ENCODE measurements around the gene MRS2.
"Not testable (repeated sequence)": the region's sequence is repeated elsewhere in the genome, so short reads cannot be mapped to it uniquely, and the experiment has no call there.

Gene MRS2

GRCh38 chr6:24391208-24391607, 11.5 kb upstream of the MRS2 start:
- no peak for DNase-seq

GRCh38 chr6:24391756-24392405, 10.9 kb upstream of the MRS2 start:
- DNase-seq = no peak

- no peak for DNase-seq
These were observed 8.5 kb upstream of the MRS2 start for GRCh38 chr6:24394061-24394779.

- peak; percentile 90 for DNase-seq
These were observed 7.8 kb upstream of the MRS2 start for GRCh38 chr6:24394780-24395437.

GRCh38 chr6:24396824-24397223, 5.9 kb upstream of the MRS2 start:
- no peak for DNase-seq

- DNase-seq = no peak
These were observed 5.1 kb upstream of the MRS2 start for GRCh38 chr6:24397631-24398030.

GRCh38 chr6:24400045-24401039, 2.4 kb upstream of the MRS2 start:
- not testable (repeated sequence) for DNase-seq

- DNase-seq = no peak
These were observed 1.3 kb upstream of the MRS2 start for GRCh38 chr6:24401458-24401857.

- no peak for DNase-seq
These were observed 727 bp downstream of the MRS2 start for GRCh38 chr6:24403501-24403824.

- no peak for DNase-seq
These were observed 2.5 kb downstream of the MRS2 start for GRCh38 chr6:24405262-24405661.

- no peak for DNase-seq
These were observed 6.1 kb downstream of the MRS2 start for GRCh38 chr6:24408719-24409410.

- DNase-seq = no peak
These were observed 7.9 kb downstream of the MRS2 start for GRCh38 chr6:24410622-24411021.

- no peak for DNase-seq
These were observed 9.6 kb downstream of the MRS2 start for GRCh38 chr6:24412294-24412693.

GRCh38 chr6:24414531-24414930, 11.8 kb downstream of the MRS2 start:
- not testable (repeated sequence) for DNase-seq

GRCh38 chr6:24415753-24416152, 13.0 kb downstream of the MRS2 start:
- DNase-seq = no peak

GRCh38 chr6:24419526-24419925, 16.8 kb downstream of the MRS2 start:
- no peak for DNase-seq

GRCh38 chr6:24425091-24425490, 22.4 kb downstream of the MRS2 start:
- DNase-seq = no peak

GRCh38 chr6:24426729-24427446, 24.2 kb downstream of the MRS2 start:
- no peak for DNase-seq

- peak; percentile 5 for DNase-seq
These were observed 25.9 kb downstream of the MRS2 start for GRCh38 chr6:24428615-24429014.

- DNase-seq = peak; percentile 10
These were observed 26.4 kb downstream of the MRS2 start for GRCh38 chr6:24429146-24429545.

- no peak for DNase-seq
These were observed 27.4 kb downstream of the MRS2 start for GRCh38 chr6:24430086-24430485.

GRCh38 chr6:24431045-24431451, 28.3 kb downstream of the MRS2 start:
- DNase-seq = peak; percentile 64
